ENCODE measurements around the gene ST14. TPM values are rescaled to one million over a fixed set of nuclear protein-coding genes. Genes with fewer than 3 reads are reported as not detected.
"Not testable (repeated sequence)": the region's sequence is repeated elsewhere in the genome, so short reads cannot be mapped to it uniquely, and the experiment has no call there.

ST14 gene
- polyA plus RNA-seq, 1 experiment: not detected

DNA sequence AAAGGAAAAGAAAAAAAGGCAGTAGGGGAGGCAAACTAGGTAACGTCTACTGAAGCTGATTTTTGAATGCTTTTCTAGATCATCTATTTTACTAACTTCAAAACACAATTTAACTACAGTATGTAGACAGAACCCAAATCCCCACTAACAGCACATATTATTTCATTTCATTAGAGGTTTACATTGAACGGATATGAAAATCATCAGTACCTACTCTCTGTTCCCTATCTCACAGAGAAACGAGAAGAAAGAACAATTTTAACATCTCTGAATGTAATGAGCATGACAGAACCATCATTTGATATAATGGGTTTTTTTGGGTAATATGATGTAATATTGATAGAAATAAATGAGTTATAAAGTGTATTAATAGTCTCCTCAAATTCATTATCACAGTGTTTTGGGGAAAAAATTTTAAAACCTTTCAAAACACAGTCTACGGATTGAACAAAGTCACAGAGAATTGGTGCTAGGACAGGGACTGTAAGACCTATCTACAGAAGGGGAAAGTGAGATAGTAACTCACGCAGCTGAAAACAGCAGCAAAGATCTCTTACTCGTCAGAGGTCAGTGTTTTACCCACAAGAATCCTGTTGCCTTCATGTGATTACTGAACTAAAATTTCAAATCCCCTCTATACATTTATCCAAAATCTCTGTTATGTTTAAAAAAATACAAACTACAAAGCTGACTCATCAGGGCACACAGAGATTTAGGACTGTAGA is 77.9 kb downstream of the ST14 start:
- CTCF ChIA-PET: no interaction called here
- Histone ChIP-seq H3K36me3 (ENCODE audit: control insufficient read depth, insufficient read depth, low read length) (no peaks in the 10 kb centered on the region), H3K4me3 (ENCODE audit: low read depth, low read length) (no peak overlapping the region), H3K27me3 (ENCODE audit: control insufficient read depth, insufficient read depth, low read length) (no peaks in the 10 kb centered on the region)
- TF ChIP-seq, protein P1, sequence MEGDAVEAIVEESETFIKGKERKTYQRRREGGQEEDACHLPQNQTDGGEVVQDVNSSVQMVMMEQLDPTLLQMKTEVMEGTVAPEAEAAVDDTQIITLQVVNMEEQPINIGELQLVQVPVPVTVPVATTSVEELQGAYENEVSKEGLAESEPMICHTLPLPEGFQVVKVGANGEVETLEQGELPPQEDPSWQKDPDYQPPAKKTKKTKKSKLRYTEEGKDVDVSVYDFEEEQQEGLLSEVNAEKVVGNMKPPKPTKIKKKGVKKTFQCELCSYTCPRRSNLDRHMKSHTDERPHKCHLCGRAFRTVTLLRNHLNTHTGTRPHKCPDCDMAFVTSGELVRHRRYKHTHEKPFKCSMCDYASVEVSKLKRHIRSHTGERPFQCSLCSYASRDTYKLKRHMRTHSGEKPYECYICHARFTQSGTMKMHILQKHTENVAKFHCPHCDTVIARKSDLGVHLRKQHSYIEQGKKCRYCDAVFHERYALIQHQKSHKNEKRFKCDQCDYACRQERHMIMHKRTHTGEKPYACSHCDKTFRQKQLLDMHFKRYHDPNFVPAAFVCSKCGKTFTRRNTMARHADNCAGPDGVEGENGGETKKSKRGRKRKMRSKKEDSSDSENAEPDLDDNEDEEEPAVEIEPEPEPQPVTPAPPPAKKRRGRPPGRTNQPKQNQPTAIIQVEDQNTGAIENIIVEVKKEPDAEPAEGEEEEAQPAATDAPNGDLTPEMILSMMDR (IDR thresholded peaks at IDR 0.05; ENCODE audit: insufficient read depth, low read depth, low read length): no peak
- POLR2A ChIA-PET: no interaction called here
- DNase-seq (ENCODE audit: low read depth): no peak

DNA sequence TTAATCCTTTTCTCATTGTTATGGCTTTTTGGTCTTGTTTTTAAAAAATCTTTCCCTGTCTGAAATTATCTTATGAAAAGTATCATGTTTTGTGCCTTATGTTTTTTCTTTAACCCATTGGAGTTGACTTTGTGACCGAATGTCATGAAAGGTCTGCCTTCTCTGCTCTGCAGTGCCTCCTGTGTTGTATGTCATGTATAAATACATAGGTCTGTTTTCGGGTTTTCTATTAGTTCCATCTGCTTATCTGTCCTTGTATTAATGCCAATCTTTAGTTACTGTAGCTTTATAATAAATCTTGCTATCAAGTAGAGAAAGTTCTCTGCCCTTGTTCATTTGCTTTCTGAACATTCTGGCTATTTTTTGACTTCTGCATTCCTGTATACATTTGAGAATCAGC is 82.1 kb downstream of the ST14 start:
- Histone ChIP-seq H3K36me3 (ENCODE audit: control insufficient read depth, insufficient read depth, low read length) (no peaks in the 10 kb centered on the region), H3K4me3 (ENCODE audit: low read depth, low read length) (no peak overlapping the region), H3K27me3 (ENCODE audit: control insufficient read depth, insufficient read depth, low read length) (no peaks in the 10 kb centered on the region)
- no peak for DNase-seq (ENCODE audit: low read depth)
- TF ChIP-seq, protein P1 (IDR thresholded peaks at IDR 0.05; ENCODE audit: insufficient read depth, low read depth, low read length): no peak
- ChIA-PET CTCF (interaction anchor here (1.0 to 1.2 kb wide), 2 partner anchors 20 to 29 kb away, joined by 3 read pairs; no protein-coding TSS in a partner anchor), POLR2A (no interaction called here)

DNA sequence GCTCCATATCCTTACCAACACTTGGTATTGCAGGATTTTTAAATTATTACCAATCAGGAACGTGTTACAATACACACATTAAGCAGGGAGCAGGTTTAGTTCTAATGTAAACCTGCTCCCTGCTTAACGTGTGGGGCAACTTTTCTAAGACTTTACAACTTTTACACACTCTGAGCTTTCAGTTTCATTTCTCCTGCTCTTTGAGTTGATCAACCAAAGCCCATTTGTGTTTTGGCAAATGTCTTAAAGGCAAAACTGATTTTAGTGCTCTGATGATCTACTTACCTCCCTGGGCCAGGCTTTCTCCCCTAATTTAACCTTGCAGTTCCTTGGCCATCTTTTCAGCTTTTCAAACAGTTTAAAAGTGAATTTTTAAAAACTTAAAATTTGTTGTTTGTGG is 84.2 kb downstream of the ST14 start:
- CTCF ChIA-PET: no interaction called here
- DNase-seq (ENCODE audit: low read depth): no peak
- Histone ChIP-seq H3K4me3 (ENCODE audit: low read depth, low read length) (no peak overlapping the region), H3K36me3 (ENCODE audit: control insufficient read depth, insufficient read depth, low read length) (no peaks in the 10 kb centered on the region), H3K27me3 (ENCODE audit: control insufficient read depth, insufficient read depth, low read length) (no peaks in the 10 kb centered on the region)
- TF ChIP-seq, protein P1 (IDR thresholded peaks at IDR 0.05; ENCODE audit: insufficient read depth, low read depth, low read length): no peak
- POLR2A ChIA-PET: no interaction called here

DNA sequence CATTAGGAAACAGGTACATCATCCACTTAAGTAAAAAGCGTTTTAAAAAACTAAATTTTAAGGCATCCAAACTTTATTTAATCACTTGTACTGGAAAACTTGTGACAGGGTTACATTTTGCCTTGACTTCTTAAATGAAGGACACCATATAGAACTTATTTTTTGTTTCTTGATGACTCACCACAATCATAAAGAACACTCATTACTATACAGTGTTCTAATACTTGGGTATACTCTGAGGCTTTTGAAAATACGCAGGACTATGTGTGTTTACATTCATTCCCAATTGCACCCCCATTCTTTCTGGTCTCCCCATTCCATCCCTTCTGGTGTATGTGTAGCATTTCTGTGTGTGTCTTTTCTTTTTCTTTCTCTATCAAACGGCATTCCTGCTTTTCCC is 85.3 kb downstream of the ST14 start:
- ChIA-PET POLR2A (no interaction called here), CTCF (no interaction called here)
- no peak for DNase-seq (ENCODE audit: low read depth)
- H3K4me3 ChIP-seq (ENCODE audit: low read depth, low read length): no peak overlapping the region
- no peaks in the 10 kb centered on the region for H3K27me3 ChIP-seq (ENCODE audit: control insufficient read depth, insufficient read depth, low read length)
- TF ChIP-seq, protein P1 (IDR thresholded peaks at IDR 0.05; ENCODE audit: insufficient read depth, low read depth, low read length): no peak
- H3K36me3 ChIP-seq (ENCODE audit: control insufficient read depth, insufficient read depth, low read length): no peaks in the 10 kb centered on the region

DNA sequence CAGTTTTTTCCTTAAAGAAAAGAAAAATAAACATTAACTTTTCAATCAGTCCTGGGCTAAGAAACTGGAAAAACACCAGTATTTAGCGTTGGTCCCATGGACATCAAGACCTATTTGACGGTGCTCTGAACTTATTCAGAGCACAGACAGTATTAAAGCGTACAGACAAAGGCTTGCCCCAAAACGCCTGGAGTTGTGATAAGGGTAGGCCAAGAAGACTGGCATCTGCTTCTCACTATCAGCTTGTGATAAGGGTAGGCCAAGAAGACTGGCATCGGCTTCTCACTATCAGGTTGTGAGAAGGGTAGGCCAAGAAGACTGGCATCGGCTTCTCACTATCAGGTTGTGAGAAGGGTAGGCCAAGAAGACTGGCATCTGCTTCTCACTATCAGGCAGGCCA is 85.8 kb downstream of the ST14 start:
- H3K4me3 ChIP-seq (ENCODE audit: low read depth, low read length); CTCF ChIA-PET; POLR2A ChIA-PET; DNase-seq (ENCODE audit: low read depth); H3K27me3 ChIP-seq (ENCODE audit: control insufficient read depth, insufficient read depth, low read length); H3K36me3 ChIP-seq (ENCODE audit: control insufficient read depth, insufficient read depth, low read length): not testable (repeated sequence)

DNA sequence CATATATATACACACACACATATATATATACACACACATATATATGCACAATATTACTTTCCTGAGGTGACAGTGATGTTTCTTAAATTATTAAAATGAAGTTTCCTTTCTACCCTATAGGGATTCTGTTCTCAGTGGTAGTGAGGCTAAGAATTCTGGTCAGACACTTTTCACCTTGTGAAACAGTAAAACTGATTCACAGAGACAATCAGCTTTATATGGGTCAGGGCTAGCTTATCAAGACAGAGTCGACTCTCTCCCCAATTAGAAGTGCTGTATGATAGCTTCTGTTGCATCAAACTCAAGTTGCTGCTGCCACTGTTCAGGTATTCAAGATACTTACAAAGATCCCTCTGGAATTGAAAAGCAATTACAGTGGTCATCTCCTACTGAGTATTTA is 86.7 kb downstream of the ST14 start:
- H3K4me3 ChIP-seq (ENCODE audit: low read depth, low read length): no peak overlapping the region
- no peak for DNase-seq (ENCODE audit: low read depth)
- H3K27me3 ChIP-seq (ENCODE audit: control insufficient read depth, insufficient read depth, low read length): no peaks in the 10 kb centered on the region
- CTCF ChIA-PET: no interaction called here
- peaks cover 1% of the 10 kb centered on the region; the same call in 1 of the 2 replicates for H3K36me3 ChIP-seq (ENCODE audit: control insufficient read depth, insufficient read depth, low read length)
- POLR2A ChIA-PET: no interaction called here
- TF ChIP-seq, protein P1 (IDR thresholded peaks at IDR 0.05; ENCODE audit: insufficient read depth, low read depth, low read length): no peak

All from BJ (cell line).